Subcutaneous abdominal adipose tissue (tissue), 5 donors: ENCODE measurements around the gene ARL11.

Experiments used
- H3K27ac ChIP-seq: one replicate; pipeline ENCODE4 v1.7.0; 2013; ENCODE audit warnings: low read depth, mild to moderate bottlenecking, inconsistent platforms, low read length, moderate library complexity
- H3K27me3 ChIP-seq, 5 donors: one replicate each; pipeline ENCODE4 v1.7.0; 2013; ENCODE audit warnings: low read length in 5 of 5, inconsistent platforms in 1 of 5; ENCODE audit not compliant: control insufficient read depth in 5 of 5, insufficient read depth in 4 of 5
- H3K36me3 ChIP-seq, 5 donors: one replicate each; pipeline ENCODE4 v1.7.0; 2013; ENCODE audit warnings: low read length in 5 of 5; ENCODE audit not compliant: control insufficient read depth in 5 of 5, insufficient read depth in 5 of 5
- H3K4me1 ChIP-seq, 5 donors: one replicate each; pipeline ENCODE4 v1.7.0; 2013; ENCODE audit warnings: low read length in 5 of 5, mild to moderate bottlenecking in 3 of 5, moderate library complexity in 1 of 5; ENCODE audit not compliant: control insufficient read depth in 5 of 5, insufficient read depth in 5 of 5
- H3K4me3 ChIP-seq, 5 donors: one replicate each; pipeline ENCODE4 v1.7.0; 2013; ENCODE audit warnings: low read length in 5 of 5, low read depth in 1 of 5
- H3K9ac ChIP-seq, 5 donors: one replicate each; pipeline ENCODE4 v1.7.0; 2013; ENCODE audit warnings: low read length in 5 of 5, mild to moderate bottlenecking in 4 of 5, moderate library complexity in 3 of 5
- H3K9me3 ChIP-seq, 5 donors: one replicate each; pipeline ENCODE4 v1.7.0; 2013; ENCODE audit warnings: low read length in 5 of 5; ENCODE audit not compliant: control insufficient read depth in 5 of 5
- donor health status: healthy.
- donor health status: healthy.
- donor health status: healthy.
- donor health status: healthy.
- donor health status: healthy.

Gene ARL11

DNA sequence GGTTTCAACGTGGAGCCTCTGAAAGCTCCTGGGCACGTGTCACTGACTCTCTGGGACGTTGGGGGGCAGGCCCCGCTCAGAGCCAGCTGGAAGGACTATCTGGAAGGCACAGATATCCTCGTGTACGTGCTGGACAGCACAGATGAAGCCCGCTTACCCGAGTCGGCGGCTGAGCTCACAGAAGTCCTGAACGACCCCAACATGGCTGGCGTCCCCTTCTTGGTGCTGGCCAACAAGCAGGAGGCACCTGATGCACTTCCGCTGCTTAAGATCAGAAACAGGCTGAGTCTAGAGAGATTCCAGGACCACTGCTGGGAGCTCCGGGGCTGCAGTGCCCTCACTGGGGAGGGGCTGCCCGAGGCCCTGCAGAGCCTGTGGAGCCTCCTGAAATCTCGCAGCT is 2.3 kb downstream of the ARL11 start:
- peaks cover 0 to 23% (median 9%) of the 10 kb centered on the region in 5 donors for H3K4me1 ChIP-seq

DNA sequence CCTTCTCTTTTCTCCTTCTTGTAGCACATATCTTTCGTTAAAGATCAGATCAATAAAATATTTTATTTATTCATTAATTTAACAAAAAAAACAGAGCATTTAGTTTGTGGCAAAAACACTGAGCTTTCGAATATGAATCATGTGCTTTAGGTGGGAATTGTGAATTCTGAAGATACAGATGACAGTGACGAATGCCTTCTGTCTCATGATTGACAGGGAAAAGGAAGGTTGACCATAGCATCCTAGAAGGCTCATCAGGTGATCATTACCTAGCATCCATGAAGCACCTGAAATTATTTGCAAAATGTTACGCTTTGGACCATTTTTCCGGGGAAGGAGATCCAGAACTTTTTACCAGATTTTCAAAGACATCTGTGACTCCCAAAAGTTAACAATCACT is 3.8 kb downstream of the ARL11 start:
- no peaks in the 10 kb centered on the region for H3K36me3 ChIP-seq
- no peak overlapping the region for H3K27ac ChIP-seq
- no peaks in the 10 kb centered on the region for H3K27me3 ChIP-seq
- no peaks in the 10 kb centered on the region for H3K9me3 ChIP-seq
- H3K4me1 ChIP-seq = peaks cover 2 to 25% (median 12%) of the 10 kb centered on the region in 5 donors
- H3K9ac ChIP-seq = no peak overlapping the region
- H3K4me3 ChIP-seq = no peak overlapping the region

More for the DNA sequence above, 2.3 kb downstream of the ARL11 start:
- Histone ChIP-seq H3K27ac (no peak overlapping the region), H3K36me3 (no peaks in the 10 kb centered on the region), H3K4me3 (no peak overlapping the region), H3K9ac (no peak overlapping the region), H3K27me3 (no peaks in the 10 kb centered on the region), H3K9me3 (no peaks in the 10 kb centered on the region)

DNA sequence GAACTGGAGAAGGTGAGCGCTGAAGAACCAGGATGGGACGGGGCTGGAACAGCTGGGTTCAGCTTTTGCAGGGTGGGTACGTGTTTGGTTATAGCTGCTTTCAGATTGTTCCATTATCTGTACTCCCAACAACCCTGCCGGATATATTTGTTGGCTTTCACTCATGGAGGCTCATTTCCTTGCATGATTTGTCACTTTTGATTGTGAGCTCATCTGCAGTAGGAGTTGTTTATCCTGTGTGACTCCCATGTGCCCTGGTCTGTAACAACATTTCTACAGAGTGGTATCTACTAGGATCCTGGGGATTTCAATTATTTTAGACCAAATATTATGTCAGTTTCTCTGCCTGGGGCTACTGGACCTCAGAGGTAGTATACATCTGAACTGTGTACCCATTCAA is 5.4 kb downstream of the ARL11 start:
- no peak overlapping the region for H3K27ac ChIP-seq
- peaks cover 2 to 20% (median 9%) of the 10 kb centered on the region in 5 donors for H3K4me1 ChIP-seq

DNA sequence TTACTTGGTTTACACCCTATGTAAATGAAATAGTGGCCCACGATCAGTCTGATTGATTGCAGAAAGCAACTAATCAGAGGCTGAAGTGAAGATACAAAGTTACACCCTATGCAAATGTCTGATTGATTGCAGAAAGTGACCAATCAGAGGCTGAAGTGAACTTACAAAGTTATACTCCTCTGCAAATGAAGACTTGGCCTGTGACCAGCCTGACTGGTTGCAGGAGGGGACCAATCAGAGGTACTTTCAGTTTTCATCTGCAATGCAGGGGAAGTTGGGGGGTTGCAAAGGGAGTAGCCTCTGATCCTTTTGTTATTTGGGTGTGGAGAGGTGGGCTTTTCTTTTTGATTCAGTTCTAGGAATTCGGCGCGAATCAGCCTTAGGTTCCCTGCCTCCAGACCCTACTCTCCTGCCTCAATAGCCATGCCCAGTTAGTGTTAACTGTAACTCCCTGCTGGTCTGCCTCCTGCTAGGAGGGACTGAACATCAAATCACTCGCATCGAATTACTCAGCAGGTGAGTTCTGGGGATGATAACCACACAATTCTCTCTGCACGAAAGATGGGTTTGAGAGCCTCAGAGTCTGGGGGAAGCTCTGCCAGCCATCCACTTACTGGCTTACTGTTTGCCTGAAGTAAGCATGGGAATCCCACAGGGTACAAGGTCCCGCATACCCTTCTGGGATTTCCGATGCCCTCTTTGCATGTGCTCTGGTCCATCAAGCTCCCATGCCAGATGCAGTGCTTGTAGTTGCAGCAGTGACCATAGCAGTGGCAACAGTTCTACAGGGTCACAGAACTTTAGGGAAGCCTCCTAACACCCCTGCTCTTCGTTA is 7.5 kb downstream of the ARL11 start:
- Histone ChIP-seq H3K4me1 (peaks cover 2 to 10% (median 7%) of the 10 kb centered on the region in 5 donors), H3K36me3 (no peaks in the 10 kb centered on the region), H3K9ac (peak overlapping the region in 1 of 5 donors; percentile 49), H3K9me3 (no peaks in the 10 kb centered on the region), H3K4me3 (peak overlapping the region; percentile 41 to 57 (median 53)), H3K27me3 (no peaks in the 10 kb centered on the region), H3K27ac (no peak overlapping the region)

More for the DNA sequence above, 5.4 kb downstream of the ARL11 start:
- Histone ChIP-seq H3K36me3 (no peaks in the 10 kb centered on the region), H3K4me3 (no peak overlapping the region), H3K27me3 (no peaks in the 10 kb centered on the region), H3K9ac (no peak overlapping the region), H3K9me3 (no peaks in the 10 kb centered on the region)

DNA sequence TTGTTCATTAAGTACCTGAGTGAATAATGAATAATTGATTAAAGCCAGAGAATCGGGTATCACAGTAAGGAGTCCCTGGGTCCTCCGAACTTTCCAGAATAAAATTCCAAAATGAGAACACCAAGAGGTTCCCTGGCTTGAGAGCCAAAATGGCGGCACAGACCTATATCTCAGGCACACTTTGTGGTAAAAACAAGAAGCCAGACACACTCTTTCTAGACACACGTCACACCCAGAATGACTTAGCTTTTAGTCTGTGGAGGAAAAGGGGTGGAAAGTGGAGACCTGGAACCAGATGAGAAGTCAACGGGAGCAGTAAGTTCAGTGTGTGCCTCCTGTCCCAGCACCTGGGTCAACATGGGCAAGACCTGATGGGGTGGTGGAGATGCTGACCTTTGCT is 8.4 kb downstream of the ARL11 start:
- peaks cover 2 to 10% (median 9%) of the 10 kb centered on the region in 5 donors for H3K4me1 ChIP-seq

DNA sequence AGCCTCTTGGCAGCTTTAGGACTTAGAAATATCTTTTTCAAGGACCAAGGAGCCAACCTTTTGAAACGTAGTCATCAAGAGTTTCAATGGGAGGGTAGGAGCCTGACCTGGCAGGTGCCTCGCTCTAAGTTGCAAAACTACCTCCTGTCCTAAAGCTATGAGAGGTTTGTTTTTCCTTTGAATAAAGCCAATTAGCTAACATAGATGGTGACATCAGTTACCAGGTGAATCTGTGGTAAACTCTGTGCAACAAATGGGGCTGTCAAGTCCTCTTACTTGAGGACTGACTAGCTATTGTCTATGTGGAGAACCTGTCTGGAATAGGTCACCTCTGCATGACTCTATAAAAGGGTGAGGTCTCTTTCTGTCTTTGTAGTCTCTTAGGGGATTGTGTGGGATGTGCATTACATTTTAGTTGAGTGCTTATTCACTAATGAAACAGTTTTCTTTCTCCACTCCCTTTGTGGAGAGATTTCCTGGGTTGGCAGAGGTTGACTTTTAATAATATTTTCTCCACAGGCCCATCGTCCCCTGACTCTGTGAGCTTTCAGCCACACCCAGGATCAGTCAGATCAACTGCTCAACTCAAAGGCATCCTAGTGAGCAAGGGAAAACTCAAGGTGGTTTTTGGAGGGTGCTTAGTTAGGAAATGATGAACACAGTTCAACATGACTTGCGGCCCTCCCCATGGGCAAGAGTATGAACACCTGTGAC is 9.9 kb downstream of the ARL11 start:
- H3K4me3 ChIP-seq = no peak overlapping the region
- H3K4me1 ChIP-seq = peaks cover 2 to 11% (median 9%) of the 10 kb centered on the region in 5 donors
- no peaks in the 10 kb centered on the region for H3K36me3 ChIP-seq
- no peak overlapping the region for H3K27ac ChIP-seq
- H3K9ac ChIP-seq = no peak overlapping the region
- no peaks in the 10 kb centered on the region for H3K9me3 ChIP-seq
- H3K27me3 ChIP-seq = no peaks in the 10 kb centered on the region

More for the DNA sequence above, 8.4 kb downstream of the ARL11 start:
- no peaks in the 10 kb centered on the region for H3K9me3 ChIP-seq
- no peaks in the 10 kb centered on the region for H3K36me3 ChIP-seq
- H3K27ac ChIP-seq = no peak overlapping the region
- H3K9ac ChIP-seq = no peak overlapping the region
- H3K4me3 ChIP-seq = no peak overlapping the region
- no peaks in the 10 kb centered on the region for H3K27me3 ChIP-seq

DNA sequence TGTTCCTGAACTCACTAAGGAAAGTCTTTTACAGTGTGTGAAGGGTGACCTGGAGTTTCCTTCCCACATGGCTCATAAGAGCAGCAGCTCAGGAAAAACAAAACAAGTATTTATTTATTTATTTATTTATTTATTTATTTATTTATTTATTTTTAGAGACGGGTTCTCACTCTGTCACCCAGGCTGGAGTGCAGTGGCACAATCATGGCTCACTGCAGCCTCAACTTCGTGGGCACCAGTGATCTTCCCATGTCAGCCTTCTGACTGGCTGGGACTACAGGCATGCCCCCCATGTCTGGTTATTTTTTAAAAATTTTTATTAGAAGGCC is 10.4 kb downstream of the ARL11 start:
- Histone ChIP-seq H3K4me1 (peaks cover 2 to 11% (median 9%) of the 10 kb centered on the region in 5 donors), H3K9me3 (no peaks in the 10 kb centered on the region), H3K9ac (no peak overlapping the region), H3K27ac (no peak overlapping the region), H3K36me3 (no peaks in the 10 kb centered on the region), H3K27me3 (no peaks in the 10 kb centered on the region), H3K4me3 (no peak overlapping the region)

DNA sequence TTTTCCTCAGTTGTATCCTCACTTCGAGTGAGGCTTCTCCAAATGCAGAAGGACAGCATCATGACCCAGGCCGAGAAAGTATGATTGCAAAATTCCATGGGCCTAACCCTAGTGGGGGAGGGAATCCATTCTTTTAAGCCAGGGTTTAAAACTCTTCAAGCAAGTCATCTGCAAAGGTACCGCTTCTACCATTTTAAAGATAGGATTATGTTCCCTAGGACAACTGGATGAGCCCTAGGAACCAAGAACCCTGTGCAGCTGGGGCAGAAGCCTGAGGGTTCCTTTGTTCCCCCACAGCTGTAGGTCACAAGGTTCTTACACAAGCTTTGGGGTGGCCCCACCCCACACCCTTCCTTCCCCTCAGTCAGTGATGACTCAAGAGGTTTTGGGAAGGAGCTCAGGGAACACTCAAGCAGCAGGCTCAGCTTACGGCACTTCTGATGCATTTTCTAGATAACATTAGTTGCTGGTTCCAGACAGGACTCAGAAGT is 13.5 kb downstream of the ARL11 start:
- Histone ChIP-seq H3K27ac (peak overlapping the region; percentile 3), H3K4me3 (peak overlapping the region in 2 of 5 donors; percentile 22 to 51), H3K27me3 (no peaks in the 10 kb centered on the region), H3K4me1 (peaks cover 0 to 8% (median 0%) of the 10 kb centered on the region in 5 donors), H3K9me3 (no peaks in the 10 kb centered on the region), H3K9ac (no peak overlapping the region), H3K36me3 (no peaks in the 10 kb centered on the region)

DNA sequence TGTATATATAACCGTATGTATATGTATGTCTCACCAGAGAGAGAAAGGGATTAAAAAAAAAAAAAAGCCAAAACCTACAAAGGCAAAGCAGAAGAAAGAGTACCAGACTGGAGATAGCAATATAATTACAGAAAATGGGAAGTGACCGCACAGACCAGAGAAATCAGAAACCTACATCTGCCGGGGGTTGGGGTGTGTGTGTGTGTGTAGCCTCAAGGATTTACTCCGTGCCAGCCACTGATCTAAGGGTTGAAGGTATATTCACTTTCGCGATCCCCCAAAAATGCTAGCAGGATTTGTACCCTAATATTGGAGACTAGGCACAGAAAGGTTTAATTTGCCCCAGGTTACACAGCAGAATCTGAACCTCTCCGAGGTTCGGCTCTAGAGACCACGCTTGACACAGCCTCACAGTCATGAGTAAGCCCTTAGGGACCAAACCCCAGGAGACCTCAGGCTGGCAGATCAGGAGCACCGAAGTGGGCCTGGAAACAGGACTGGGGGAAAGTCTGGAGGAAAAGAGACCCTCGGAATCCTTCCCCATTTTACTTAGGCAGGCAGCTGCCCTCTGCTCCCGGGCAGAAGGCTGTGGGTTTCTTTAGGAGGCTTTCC is 14.8 kb downstream of the ARL11 start:
- H3K36me3 ChIP-seq = no peaks in the 10 kb centered on the region
- H3K27me3 ChIP-seq = no peaks in the 10 kb centered on the region
- H3K4me3 ChIP-seq = peak overlapping the region in 3 of 5 donors; percentile 18 to 51 (median 36)
- H3K4me1 ChIP-seq = peaks cover 0 to 8% (median 0%) of the 10 kb centered on the region in 5 donors
- H3K9ac ChIP-seq = peak overlapping the region in 2 of 5 donors; percentile 11 to 39
- H3K27ac ChIP-seq = no peak overlapping the region
- no peaks in the 10 kb centered on the region for H3K9me3 ChIP-seq

DNA sequence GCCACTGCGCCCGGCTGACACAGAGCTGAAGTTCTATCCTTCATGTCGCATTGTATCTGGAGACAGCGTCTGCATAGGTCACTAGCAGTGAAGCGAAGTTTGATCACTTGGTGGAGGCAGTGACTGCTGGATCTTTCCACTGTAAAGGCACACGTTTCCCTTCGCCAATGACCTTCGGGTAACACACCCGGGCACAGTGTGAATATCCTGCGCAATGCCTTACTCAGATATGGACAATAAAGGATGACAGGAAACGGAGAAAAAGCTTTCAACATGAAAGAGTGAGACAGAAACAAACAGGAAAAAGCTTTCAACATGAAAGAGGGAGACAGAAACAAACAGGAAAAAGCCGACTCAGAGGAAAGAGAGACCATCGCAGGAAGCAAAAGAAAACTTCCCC is 17.1 kb downstream of the ARL11 start:
- Histone ChIP-seq H3K27ac (no peak overlapping the region), H3K9ac (no peak overlapping the region), H3K36me3 (no peaks in the 10 kb centered on the region), H3K9me3 (no peaks in the 10 kb centered on the region), H3K4me1 (peaks cover 0 to 8% (median 0%) of the 10 kb centered on the region in 5 donors), H3K4me3 (no peak overlapping the region), H3K27me3 (no peaks in the 10 kb centered on the region)
